CD4-positive, alpha-beta memory T cell (primary cell): ENCODE measurements around the gene PCSK1. TPM values are rescaled to one million over a fixed set of nuclear protein-coding genes. Genes with fewer than 3 reads are reported as not detected.

Experiments used
- CTCF ChIA-PET: fragments of 350-600 bp; sonication (Branson Sonifier 250); formaldehyde crosslinking; loops from one replicate; lab custom pipeline; 2021; ENCODE audit warnings: inconsistent platforms; ENCODE audit not compliant: partially characterized antibody; lab: Charles Lee
- POLR2A ChIA-PET: fragments of 350-600 bp; sonication (Branson Sonifier 250); formaldehyde crosslinking; loops from one replicate; lab custom pipeline; 2021; ENCODE audit not compliant: partially characterized antibody; lab: Charles Lee
- DNase-seq, 5 donors: peaks; one replicate each; pipeline versions ENCODE4 v3.0.0 to v3.0.0-alpha.2; 2020 to 2022; ENCODE audit warnings: mixed read lengths in 1 of 5
- H3K27ac ChIP-seq: one replicate; pipeline ENCODE4 v1.7.0; 2013; ENCODE audit warnings: low read depth, low read length
- H3K27me3 ChIP-seq: 2 replicates; pipeline ENCODE4 v1.7.0; 2013; ENCODE audit warnings: mild to moderate bottlenecking, low read length, moderate library complexity; ENCODE audit not compliant: insufficient read depth
- H3K36me3 ChIP-seq: 2 replicates; pipeline ENCODE4 v1.7.0; 2013; ENCODE audit warnings: mild to moderate bottlenecking, low read length, moderate library complexity; ENCODE audit not compliant: insufficient read depth
- H3K4me1 ChIP-seq: 2 replicates; pipeline ENCODE4 v1.7.0; 2013; ENCODE audit warnings: mild to moderate bottlenecking, low read length, moderate library complexity; ENCODE audit not compliant: insufficient read depth
- H3K4me3 ChIP-seq, 2 donors: one replicate each; pipeline ENCODE4 v1.7.0; 2013; ENCODE audit warnings: low read length in 2 of 2, mild to moderate bottlenecking in 1 of 2
- H3K9me3 ChIP-seq, 2 donors: one replicate each; pipeline ENCODE4 v1.7.0; 2013; ENCODE audit warnings: low read length in 2 of 2, control low read depth in 1 of 2; ENCODE audit not compliant: control insufficient read depth in 1 of 2
- H3K27ac Mint-ChIP-seq, 7 donors: one replicate each; pipeline ENCODE4 v1.8.0; 2020 to 2021; ENCODE audit warnings: mixed read lengths in 7 of 7, mild to moderate bottlenecking in 6 of 7, inconsistent platforms in 3 of 7, moderate library complexity in 3 of 7
- H3K27me3 Mint-ChIP-seq, 2 donors: one replicate each; pipeline ENCODE4 v1.8.0; 2020 to 2021; ENCODE audit warnings: mixed read lengths in 2 of 2
- H3K36me3 Mint-ChIP-seq, 2 donors: one replicate each; pipeline ENCODE4 v1.8.0; 2020 to 2021; ENCODE audit warnings: mixed read lengths in 2 of 2, inconsistent platforms in 1 of 2, mild to moderate bottlenecking in 1 of 2
- H3K4me1 Mint-ChIP-seq, 4 donors: one replicate each; pipeline ENCODE4 v1.8.0; 2020 to 2021; ENCODE audit warnings: mixed read lengths in 4 of 4, mild to moderate bottlenecking in 1 of 4
- H3K4me3 Mint-ChIP-seq, 8 donors: one replicate each; pipeline ENCODE4 v1.8.0; 2020 to 2021; ENCODE audit warnings: mixed read lengths in 8 of 8, mild to moderate bottlenecking in 7 of 8, moderate library complexity in 6 of 8, inconsistent platforms in 3 of 8
- H3K9me3 Mint-ChIP-seq, 8 donors: one replicate each; pipeline ENCODE4 v1.8.0; 2020 to 2021; ENCODE audit warnings: mixed read lengths in 8 of 8, mild to moderate bottlenecking in 5 of 8, inconsistent platforms in 3 of 8, moderate library complexity in 1 of 8
- intact Hi-C: fragments of 100-400 bp; cut with micrococcal nuclease; formaldehyde crosslinking; loops from one replicate; pipeline ENCODE4 v1.15.1; 2023
- polyA plus RNA-seq, 2 donors: library from polyadenylated mRNA; unstranded; fragments of 300-500 nt; fragmentation: Illumina TruSeq; gene quantifications; one replicate each; pipeline ENCODE4 v1.2.3, GENCODE V29; 2021
- total RNA-seq, 2 experiments: library from RNA; stranded (reverse); gene quantifications; one replicate each; pipeline ENCODE4 v1.2.3, GENCODE V29; 2021

Gene PCSK1
- total and polyA plus RNA-seq, 4 experiments from 2014 or later = not detected

- CTCF ChIA-PET = no interaction called here
- intact Hi-C loops = no loop called here
- no peak overlapping the region for H3K4me3 Mint-ChIP-seq
- H3K36me3 ChIP-seq = no peaks in the 10 kb centered on the region
- H3K9me3 Mint-ChIP-seq = no peaks in the 10 kb centered on the region
- no peaks in the 10 kb centered on the region for H3K27me3 ChIP-seq
- POLR2A ChIA-PET = no interaction called here
- no peak overlapping the region for H3K27ac ChIP-seq
- DNase-seq = no peak
- H3K4me1 Mint-ChIP-seq = no peaks in the 10 kb centered on the region
- H3K4me1 ChIP-seq = no peaks in the 10 kb centered on the region
- no peaks in the 10 kb centered on the region for H3K36me3 Mint-ChIP-seq
- H3K27ac Mint-ChIP-seq = no peak overlapping the region
- peaks cover 2 to 4% of the 10 kb centered on the region in 2 donors for H3K27me3 Mint-ChIP-seq
- H3K9me3 ChIP-seq = no peaks in the 10 kb centered on the region
- no peak overlapping the region for H3K4me3 ChIP-seq
Measured at GRCh38 chr5:96353220-96353619, 79.8 kb downstream of the PCSK1 start.

GRCh38 chr5:96350678-96351077 lies 82.4 kb downstream of the PCSK1 start:
- H3K9me3 ChIP-seq = no peaks in the 10 kb centered on the region
- H3K4me3 Mint-ChIP-seq = no peak overlapping the region
- no peaks in the 10 kb centered on the region for H3K27me3 ChIP-seq
- H3K4me1 Mint-ChIP-seq = peaks cover 3 to 6% (median 4%) of the 10 kb centered on the region in 4 donors
- peaks cover 5% of the 10 kb centered on the region for H3K4me1 ChIP-seq
- no peak overlapping the region for H3K27ac ChIP-seq
- CTCF ChIA-PET = interaction anchor here (1.4 to 3.2 kb wide), 3 partner anchors 13 to 251 kb away, joined by 3 to 16 read pairs (median 6); no protein-coding TSS in a partner anchor
- DNase-seq = no peak
- H3K27ac Mint-ChIP-seq = no peak overlapping the region
- no peaks in the 10 kb centered on the region for H3K9me3 Mint-ChIP-seq
- no peaks in the 10 kb centered on the region for H3K36me3 Mint-ChIP-seq
- intact Hi-C loops = no loop called here
- no peaks in the 10 kb centered on the region for H3K36me3 ChIP-seq
- H3K27me3 Mint-ChIP-seq = peaks cover 4% of the 10 kb centered on the region in 2 donors
- POLR2A ChIA-PET = no interaction called here
- no peak overlapping the region for H3K4me3 ChIP-seq

GRCh38 chr5:96348536-96348935 lies 84.5 kb downstream of the PCSK1 start:
- Mint-ChIP-seq H3K9me3 (no peaks in the 10 kb centered on the region), H3K4me3 (no peak overlapping the region), H3K36me3 (no peaks in the 10 kb centered on the region), H3K27me3 (peaks cover 6 to 7% of the 10 kb centered on the region in 2 donors), H3K27ac (no peak overlapping the region), H3K4me1 (peaks cover 12 to 18% (median 14%) of the 10 kb centered on the region in 4 donors)
- no peaks in the 10 kb centered on the region for H3K9me3 ChIP-seq
- intact Hi-C loops = loop anchor here (5.0 kb wide), 1 partner anchor 474 kb away; no protein-coding TSS in a partner anchor
- DNase-seq = no peak
- no peak overlapping the region for H3K4me3 ChIP-seq
- peaks cover 17% of the 10 kb centered on the region for H3K4me1 ChIP-seq
- ChIA-PET CTCF (interaction anchor here (0.7 to 14.4 kb wide), 4 partner anchors 251 to 675 kb away, joined by 3 to 490 read pairs (median 10); no protein-coding TSS in a partner anchor), POLR2A (no interaction called here)
- peaks cover 6% of the 10 kb centered on the region for H3K27me3 ChIP-seq
- H3K36me3 ChIP-seq = no peaks in the 10 kb centered on the region
- no peak overlapping the region for H3K27ac ChIP-seq

DNA sequence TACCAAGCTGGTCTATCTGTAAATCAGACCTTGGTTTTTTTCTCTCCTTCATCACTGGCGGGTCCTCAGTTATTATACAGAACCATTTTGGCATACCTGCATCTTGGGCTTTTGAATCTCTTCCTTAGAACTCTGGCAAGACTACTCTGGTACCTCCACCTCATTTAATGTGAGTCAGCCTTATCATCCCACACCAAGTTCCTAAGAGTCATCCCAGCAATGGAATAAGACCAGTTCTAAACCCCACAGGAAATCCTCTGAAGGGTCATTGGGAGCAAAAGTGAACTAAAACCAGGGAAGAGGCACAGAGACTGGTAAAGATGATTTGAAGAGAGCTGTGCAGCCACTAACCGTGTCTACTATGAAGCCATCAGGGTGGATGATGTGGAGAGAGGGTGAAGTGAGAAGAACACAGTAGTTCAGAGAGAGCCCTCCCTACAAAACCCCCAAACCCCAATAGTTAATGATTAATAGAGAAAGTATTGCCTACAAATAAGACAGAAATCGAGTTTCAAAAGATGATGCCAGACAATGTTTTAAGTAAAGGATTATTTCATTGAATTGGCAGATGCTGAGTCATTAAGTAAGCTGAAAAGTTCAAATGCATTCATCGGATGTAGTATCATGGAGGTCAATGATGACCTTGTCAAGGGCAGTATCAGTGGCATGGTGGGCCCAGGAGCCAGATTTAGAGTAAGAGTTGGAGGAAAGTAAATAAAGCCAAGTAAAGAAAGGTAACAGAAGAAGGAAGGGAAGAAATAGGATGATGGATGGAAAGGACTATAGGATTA lies 85.4 kb downstream of the PCSK1 start:
- no peaks in the 10 kb centered on the region for H3K9me3 Mint-ChIP-seq
- H3K36me3 ChIP-seq = no peaks in the 10 kb centered on the region
- H3K4me1 ChIP-seq = peaks cover 17% of the 10 kb centered on the region
- H3K4me3 Mint-ChIP-seq = no peak overlapping the region
- DNase-seq = no peak
- peaks cover 12 to 18% (median 14%) of the 10 kb centered on the region in 4 donors for H3K4me1 Mint-ChIP-seq
- no peak overlapping the region for H3K27ac ChIP-seq
- peaks cover 7% of the 10 kb centered on the region in 2 donors for H3K27me3 Mint-ChIP-seq
- ChIA-PET POLR2A (no interaction called here), CTCF (interaction anchor here (1.3 to 14.4 kb wide), 2 partner anchors 12 to 252 kb away, joined by 4 to 490 read pairs; no protein-coding TSS in a partner anchor)
- no peaks in the 10 kb centered on the region for H3K9me3 ChIP-seq
- peaks cover 7% of the 10 kb centered on the region for H3K27me3 ChIP-seq
- no peaks in the 10 kb centered on the region for H3K36me3 Mint-ChIP-seq
- no peak overlapping the region for H3K4me3 ChIP-seq
- intact Hi-C loops = loop anchor here (5.0 kb wide), 1 partner anchor 475 kb away; no protein-coding TSS in a partner anchor
- H3K27ac Mint-ChIP-seq = no peak overlapping the region

GRCh38 chr5:96344678-96345577 lies 88.1 kb downstream of the PCSK1 start:
- Mint-ChIP-seq H3K9me3 (no peaks in the 10 kb centered on the region), H3K36me3 (no peaks in the 10 kb centered on the region), H3K4me3 (peak overlapping the region; percentile 10 to 60 (median 43)), H3K27me3 (peaks cover 7 to 9% of the 10 kb centered on the region in 2 donors), H3K4me1 (peaks cover 12 to 18% (median 14%) of the 10 kb centered on the region in 4 donors), H3K27ac (peak overlapping the region in 6 of 7 donors; percentile 4 to 66 (median 19))
- DNase-seq = peak in 4 of 5 donors; percentile 64 to 76 (median 68)
- no peak overlapping the region for H3K27ac ChIP-seq
- peaks cover 7% of the 10 kb centered on the region for H3K27me3 ChIP-seq
- no peak overlapping the region for H3K4me3 ChIP-seq
- H3K9me3 ChIP-seq = no peaks in the 10 kb centered on the region
- H3K36me3 ChIP-seq = no peaks in the 10 kb centered on the region
- intact Hi-C loops = loop anchor here (1.0 to 5.0 kb wide), 5 partner anchors 194 to 817 kb away; no protein-coding TSS in a partner anchor
- peaks cover 17% of the 10 kb centered on the region for H3K4me1 ChIP-seq
- CTCF ChIA-PET = interaction anchor here (0.7 to 14.4 kb wide), 32 partner anchors 8 to 819 kb away, joined by 3 to 490 read pairs (median 4); no protein-coding TSS in a partner anchor
- POLR2A ChIA-PET = interaction anchor here (0.8 to 1.0 kb wide), 5 partner anchors 192 to 521 kb away, joined by 3 to 6 read pairs (median 3); partner anchors contain the start of gene CAST

- Mint-ChIP-seq H3K27ac (no peak overlapping the region), H3K4me3 (no peak overlapping the region), H3K4me1 (peaks cover 12 to 18% (median 14%) of the 10 kb centered on the region in 4 donors), H3K36me3 (no peaks in the 10 kb centered on the region), H3K27me3 (peaks cover 11 to 14% of the 10 kb centered on the region in 2 donors), H3K9me3 (no peaks in the 10 kb centered on the region)
- Histone ChIP-seq H3K36me3 (no peaks in the 10 kb centered on the region), H3K4me3 (no peak overlapping the region), H3K27ac (no peak overlapping the region), H3K27me3 (peaks cover 14% of the 10 kb centered on the region), H3K9me3 (no peaks in the 10 kb centered on the region), H3K4me1 (peaks cover 17% of the 10 kb centered on the region)
- no peak for DNase-seq
- intact Hi-C loops = loop anchor here (5.0 kb wide), 1 partner anchor 819 kb away; no protein-coding TSS in a partner anchor
- POLR2A ChIA-PET = interaction anchor here (0.6 kb wide), 1 partner anchor 195 kb away, joined by 3 read pairs; no protein-coding TSS in a partner anchor
- CTCF ChIA-PET = interaction anchor here (1.7 to 14.4 kb wide), 3 partner anchors 256 to 489 kb away, joined by 5 to 490 read pairs (median 362); no protein-coding TSS in a partner anchor
Measured at GRCh38 chr5:96343094-96343493, 90.0 kb downstream of the PCSK1 start.
